Subcutaneous abdominal adipose tissue (tissue), 5 donors: ENCODE data around the gene LDB1.

Source experiments
- H3K27ac ChIP-seq: one replicate; pipeline ENCODE4 v1.7.0; 2013; ENCODE audit warnings: low read depth, mild to moderate bottlenecking, inconsistent platforms, low read length, moderate library complexity
- H3K27me3 ChIP-seq, 5 donors: one replicate each; pipeline ENCODE4 v1.7.0; 2013; ENCODE audit warnings: low read length in 5 of 5, inconsistent platforms in 1 of 5; ENCODE audit not compliant: control insufficient read depth in 5 of 5, insufficient read depth in 4 of 5
- H3K36me3 ChIP-seq, 5 donors: one replicate each; pipeline ENCODE4 v1.7.0; 2013; ENCODE audit warnings: low read length in 5 of 5; ENCODE audit not compliant: control insufficient read depth in 5 of 5, insufficient read depth in 5 of 5
- H3K4me1 ChIP-seq, 5 donors: one replicate each; pipeline ENCODE4 v1.7.0; 2013; ENCODE audit warnings: low read length in 5 of 5, mild to moderate bottlenecking in 3 of 5, moderate library complexity in 1 of 5; ENCODE audit not compliant: control insufficient read depth in 5 of 5, insufficient read depth in 5 of 5
- H3K4me3 ChIP-seq, 5 donors: one replicate each; pipeline ENCODE4 v1.7.0; 2013; ENCODE audit warnings: low read length in 5 of 5, low read depth in 1 of 5
- H3K9ac ChIP-seq, 5 donors: one replicate each; pipeline ENCODE4 v1.7.0; 2013; ENCODE audit warnings: low read length in 5 of 5, mild to moderate bottlenecking in 4 of 5, moderate library complexity in 3 of 5
- H3K9me3 ChIP-seq, 5 donors: one replicate each; pipeline ENCODE4 v1.7.0; 2013; ENCODE audit warnings: low read length in 5 of 5; ENCODE audit not compliant: control insufficient read depth in 5 of 5
- donor health status: healthy.
- donor health status: healthy.
- donor health status: healthy.
- donor health status: healthy.
- donor health status: healthy.

Gene LDB1

DNA sequence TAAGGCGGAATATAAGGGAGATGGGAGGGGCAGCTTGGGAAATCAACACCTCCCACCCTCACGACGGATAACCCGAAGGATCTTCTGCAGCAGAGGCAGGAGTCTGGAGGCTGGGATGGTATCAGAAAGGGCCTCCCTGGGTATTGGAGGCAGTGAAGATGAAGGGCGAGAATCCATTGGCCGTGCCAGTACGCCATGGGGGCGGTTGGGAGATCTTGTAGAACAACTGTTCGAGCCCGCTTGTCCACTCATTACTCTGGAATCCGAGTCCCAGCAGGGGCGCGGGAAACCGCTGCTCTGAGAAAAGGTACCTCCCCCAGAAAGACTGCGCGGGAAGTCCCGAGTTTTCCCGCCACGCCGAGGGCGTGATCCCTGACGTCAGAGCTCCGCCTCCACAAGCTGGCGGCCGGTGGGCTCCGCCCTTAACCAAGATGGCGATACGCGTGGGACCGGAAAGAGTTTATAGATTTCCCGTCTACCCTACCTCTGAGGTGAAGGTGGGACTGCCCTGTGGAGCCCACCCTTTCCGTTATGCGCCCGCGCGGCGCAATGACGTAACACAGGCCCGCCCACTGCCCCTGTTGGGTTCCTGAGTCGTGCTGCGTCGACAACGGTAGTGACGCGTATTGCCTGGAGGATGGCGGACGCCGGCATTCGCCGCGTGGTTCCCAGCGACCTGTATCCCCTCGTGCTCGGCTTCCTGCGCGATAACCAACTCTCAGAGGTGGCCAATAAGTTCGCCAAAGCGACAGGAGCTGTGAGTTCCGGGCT lies 31.8 kb upstream of the LDB1 start, which contains the start of gene NOLC1:
Gene NOLC1 (plus strand): TSS at position 616 of the 771 bp plus-strand sequence. CDS start 22 bp downstream, at position 638.
- peaks cover 0 to 7% (median 0%) of the 10 kb centered on the region in 5 donors for H3K27me3 ChIP-seq
- peak within 1 kb of the TSS; percentile 84 to 99 (median 92) for H3K4me3 ChIP-seq
- H3K9me3 ChIP-seq = peaks cover 0 to 2% (median 0%) of the 10 kb centered on the region in 5 donors
- peaks cover 12 to 20% (median 18%) of the 10 kb centered on the region in 5 donors for H3K4me1 ChIP-seq
- H3K9ac ChIP-seq = peak within 1 kb of the TSS; percentile 70 to 98 (median 96)
- H3K27ac ChIP-seq = peak within 1 kb of the TSS; percentile 98
- peaks cover 6 to 50% (median 31%) of the 10 kb centered on the region in 5 donors for H3K36me3 ChIP-seq

DNA sequence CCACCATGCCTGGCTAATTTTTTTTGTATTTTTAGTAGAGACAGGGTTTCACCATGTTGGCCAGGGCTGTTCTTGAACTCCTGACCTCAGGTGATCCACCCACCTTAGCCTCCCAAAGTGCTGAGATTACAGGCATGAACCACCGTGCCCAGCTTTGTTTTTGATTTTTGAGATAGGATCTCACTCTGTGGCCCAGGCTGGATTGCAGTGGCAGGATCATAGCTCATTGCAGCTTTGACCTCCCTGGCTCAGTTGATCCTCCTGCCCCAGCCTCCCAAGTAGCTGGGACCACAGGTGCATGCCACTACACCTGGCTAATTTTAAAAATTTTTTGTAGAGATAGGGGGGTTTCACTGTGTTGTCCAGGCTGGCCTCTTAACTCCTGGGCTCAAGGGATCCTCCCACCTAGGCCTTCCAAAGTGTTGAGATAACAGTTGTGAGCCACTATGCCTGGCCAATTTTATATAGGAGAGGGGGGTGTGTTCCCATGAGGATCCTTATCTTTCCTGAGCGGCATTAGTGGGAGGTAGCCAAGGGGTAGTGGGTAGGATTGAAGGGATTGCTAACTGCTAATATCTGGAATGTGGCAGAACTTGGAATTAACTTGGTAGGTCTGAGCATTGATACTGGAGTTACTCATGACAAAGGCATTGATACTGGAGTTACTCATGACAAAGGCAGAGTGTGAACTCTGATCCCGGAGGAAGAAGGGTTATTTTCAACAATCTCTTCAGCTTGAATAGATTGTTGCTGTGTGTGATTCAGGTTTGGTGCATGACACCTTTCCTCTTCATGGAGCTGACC lies 31.0 kb upstream of the LDB1 start:
- H3K27me3 ChIP-seq = peaks cover 0 to 7% (median 0%) of the 10 kb centered on the region in 5 donors
- peak overlapping the region; percentile 60 to 96 (median 67) for H3K9ac ChIP-seq
- H3K27ac ChIP-seq = peak overlapping the region; percentile 98
- H3K4me3 ChIP-seq = peak overlapping the region; percentile 43 to 99 (median 89)
- peaks cover 0 to 2% (median 0%) of the 10 kb centered on the region in 5 donors for H3K9me3 ChIP-seq
- peaks cover 6 to 57% (median 35%) of the 10 kb centered on the region in 5 donors for H3K36me3 ChIP-seq
- peaks cover 12 to 20% (median 18%) of the 10 kb centered on the region in 5 donors for H3K4me1 ChIP-seq

DNA sequence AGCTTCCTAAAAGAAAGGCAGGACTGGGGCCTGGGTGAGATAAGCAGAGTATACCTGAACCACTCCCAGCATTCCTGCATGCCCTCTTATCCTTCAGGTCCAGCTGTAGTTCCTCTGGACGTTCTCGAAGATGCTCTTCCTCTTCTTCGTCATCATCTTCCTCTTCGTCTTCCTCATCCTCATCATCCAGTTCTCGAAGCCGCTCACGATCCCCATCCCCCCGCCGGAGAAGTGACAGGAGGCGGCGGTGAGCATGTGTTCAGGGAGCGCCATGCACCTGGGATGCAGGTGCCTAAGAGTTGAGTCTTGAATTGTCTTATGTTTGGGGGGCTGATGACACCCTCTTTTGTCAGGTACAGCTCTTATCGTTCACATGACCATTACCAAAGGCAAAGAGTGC lies 28.1 kb upstream of the LDB1 start:
- peaks cover 9 to 18% (median 16%) of the 10 kb centered on the region in 5 donors for H3K4me1 ChIP-seq
- H3K27me3 ChIP-seq = peaks cover 0 to 7% (median 0%) of the 10 kb centered on the region in 5 donors
- peaks cover 0 to 2% (median 0%) of the 10 kb centered on the region in 5 donors for H3K9me3 ChIP-seq
- no peak overlapping the region for H3K27ac ChIP-seq
- peaks cover 10 to 62% (median 49%) of the 10 kb centered on the region in 5 donors for H3K36me3 ChIP-seq
- no peak overlapping the region for H3K9ac ChIP-seq
- no peak overlapping the region for H3K4me3 ChIP-seq

GRCh38 chr10:102147561-102147960 lies 27.4 kb upstream of the LDB1 start:
- Histone ChIP-seq H3K4me1 (peaks cover 2 to 12% (median 9%) of the 10 kb centered on the region in 5 donors), H3K27ac (no peak overlapping the region), H3K27me3 (peaks cover 0 to 7% (median 0%) of the 10 kb centered on the region in 5 donors), H3K9me3 (peaks cover 0 to 2% (median 0%) of the 10 kb centered on the region in 5 donors), H3K36me3 (peaks cover 10 to 69% (median 49%) of the 10 kb centered on the region in 5 donors), H3K4me3 (no peak overlapping the region), H3K9ac (no peak overlapping the region)

DNA sequence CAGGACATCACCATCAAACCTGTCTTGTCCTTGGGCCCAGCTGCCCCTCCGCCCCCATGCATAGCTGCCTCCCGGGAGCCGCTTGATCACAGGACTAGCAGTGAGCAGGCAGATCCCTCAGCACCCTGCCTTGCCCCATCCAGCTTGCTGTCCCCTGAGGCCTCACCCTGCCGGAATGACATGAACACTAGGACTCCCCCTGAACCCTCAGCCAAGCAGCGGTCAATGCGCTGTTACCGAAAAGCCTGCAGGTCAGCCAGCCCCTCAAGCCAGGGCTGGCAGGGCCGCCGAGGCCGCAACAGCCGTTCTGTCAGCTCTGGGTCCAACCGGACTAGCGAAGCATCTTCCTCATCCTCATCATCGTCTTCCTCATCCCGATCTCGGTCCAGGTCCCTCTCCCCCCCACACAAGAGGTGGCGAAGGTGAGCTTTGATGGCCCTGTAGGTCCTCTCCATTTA lies 26.8 kb upstream of the LDB1 start:
- H3K36me3 ChIP-seq = peaks cover 10 to 70% (median 49%) of the 10 kb centered on the region in 5 donors
- no peak overlapping the region for H3K27ac ChIP-seq
- H3K27me3 ChIP-seq = peaks cover 0 to 3% (median 0%) of the 10 kb centered on the region in 5 donors
- peaks cover 0 to 1% (median 0%) of the 10 kb centered on the region in 5 donors for H3K9me3 ChIP-seq
- H3K4me1 ChIP-seq = peaks cover 0 to 7% (median 6%) of the 10 kb centered on the region in 5 donors
- no peak overlapping the region for H3K4me3 ChIP-seq
- H3K9ac ChIP-seq = no peak overlapping the region

- Histone ChIP-seq H3K4me1 (no peaks in the 10 kb centered on the region), H3K9me3 (no peaks in the 10 kb centered on the region), H3K27me3 (no peaks in the 10 kb centered on the region), H3K27ac (no peak overlapping the region), H3K9ac (no peak overlapping the region), H3K4me3 (no peak overlapping the region), H3K36me3 (peaks cover 8 to 78% (median 61%) of the 10 kb centered on the region in 5 donors)
These were observed 21.5 kb upstream of the LDB1 start for GRCh38 chr10:102141583-102142107.

DNA sequence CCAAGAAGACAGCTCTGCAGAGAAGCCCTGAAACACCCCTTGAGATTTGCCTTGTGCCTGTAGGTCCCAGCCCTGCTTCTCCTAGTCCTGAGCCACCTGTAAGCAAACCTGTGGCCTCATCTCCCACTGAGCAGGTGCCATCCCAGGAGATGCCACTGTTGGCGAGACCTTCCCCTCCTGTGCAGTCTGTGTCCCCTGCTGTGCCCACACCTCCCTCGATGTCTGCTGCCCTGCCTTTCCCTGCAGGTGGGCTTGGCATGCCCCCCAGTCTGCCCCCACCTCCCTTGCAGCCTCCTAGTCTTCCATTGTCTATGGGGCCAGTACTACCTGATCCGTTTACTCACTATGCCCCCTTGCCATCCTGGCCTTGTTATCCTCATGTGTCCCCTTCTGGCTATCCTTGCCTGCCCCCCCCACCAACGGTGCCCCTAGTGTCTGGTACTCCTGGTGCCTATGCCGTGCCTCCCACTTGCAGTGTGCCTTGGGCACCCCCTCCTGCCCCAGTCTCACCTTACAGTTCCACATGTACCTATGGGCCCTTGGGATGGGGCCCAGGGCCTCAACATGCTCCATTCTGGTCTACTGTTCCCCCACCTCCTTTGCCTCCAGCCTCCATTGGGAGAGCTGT lies 20.9 kb upstream of the LDB1 start:
- Histone ChIP-seq H3K27me3 (no peaks in the 10 kb centered on the region), H3K4me1 (no peaks in the 10 kb centered on the region), H3K9me3 (no peaks in the 10 kb centered on the region), H3K9ac (no peak overlapping the region), H3K27ac (no peak overlapping the region), H3K36me3 (peaks cover 8 to 72% (median 57%) of the 10 kb centered on the region in 5 donors), H3K4me3 (no peak overlapping the region)

DNA sequence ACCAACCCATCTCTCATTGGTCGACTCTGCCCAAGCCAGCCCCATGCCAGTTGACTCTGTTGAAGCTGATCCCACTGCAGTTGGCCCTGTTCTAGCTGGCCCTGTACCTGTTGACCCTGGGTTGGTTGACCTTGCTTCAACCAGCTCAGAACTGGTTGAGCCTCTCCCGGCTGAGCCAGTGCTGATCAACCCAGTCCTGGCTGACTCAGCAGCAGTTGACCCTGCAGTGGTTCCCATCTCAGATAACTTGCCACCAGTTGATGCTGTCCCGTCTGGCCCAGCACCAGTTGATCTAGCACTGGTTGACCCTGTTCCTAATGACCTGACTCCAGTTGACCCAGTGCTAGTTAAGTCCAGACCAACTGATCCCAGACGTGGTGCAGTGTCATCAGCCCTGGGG lies 20.1 kb upstream of the LDB1 start:
- Histone ChIP-seq H3K9me3 (no peaks in the 10 kb centered on the region), H3K4me1 (no peaks in the 10 kb centered on the region), H3K9ac (no peak overlapping the region), H3K27ac (no peak overlapping the region), H3K4me3 (no peak overlapping the region), H3K27me3 (no peaks in the 10 kb centered on the region), H3K36me3 (peaks cover 8 to 69% (median 57%) of the 10 kb centered on the region in 5 donors)

- Histone ChIP-seq H3K27me3 (no peaks in the 10 kb centered on the region), H3K9ac (no peak overlapping the region), H3K4me1 (peaks cover 0 to 6% (median 3%) of the 10 kb centered on the region in 5 donors), H3K36me3 (peaks cover 8 to 63% (median 55%) of the 10 kb centered on the region in 5 donors), H3K27ac (no peak overlapping the region), H3K9me3 (no peaks in the 10 kb centered on the region), H3K4me3 (no peak overlapping the region)
These were observed 19.3 kb upstream of the LDB1 start for GRCh38 chr10:102139281-102140110.
